ENCODE measurements around the gene CDC42BPA. TPM values are rescaled to one million over a fixed set of nuclear protein-coding genes. Genes with fewer than 3 reads are reported as not detected.

The CDC42BPA gene
- total and polyA plus RNA-seq, 2 of the 13 experiments (the other 11 are each of a cell fraction or from before 2014, with no cell fraction given) = 6.5 to 16.0 TPM

- TF ChIP-seq ZXDC (CRISPR knock-in tag; IDR thresholded peaks at IDR 0.05) (no peak), ZNF740 (CRISPR knock-in tag; IDR thresholded peaks at IDR 0.05) (no peak), TEAD2 (CRISPR knock-in tag; IDR thresholded peaks at IDR 0.05) (no peak), ZNF510 (CRISPR knock-in tag; IDR thresholded peaks at IDR 0.05; ENCODE audit: low read depth) (no peak)
Observed at GRCh38 chr1:226966683-226967082, 351.6 kb downstream of the CDC42BPA start (continued).

- 95% methylated on average over 16 of the region's 23 CpGs for WGBS (ENCODE audit: low lambda C conversion rate)
- intact Hi-C loops (cut with micrococcal nuclease; ENCODE audit: unreplicated experiment) = no loop called here
Observed at GRCh38 chr1:226965581-226966440, 352.5 kb downstream of the CDC42BPA start.

More at GRCh38 chr1:226965581-226966440, 352.5 kb downstream of the CDC42BPA start:
- CTCF ChIA-PET (ENCODE audit: low intra/inter-chr PET ratio, low total read pairs) = no interaction called here
- no peak overlapping the region for H3K27ac ChIP-seq (ENCODE audit: extremely low read length, insufficient read depth, low read length)
- H3K36me3 ChIP-seq (replicated peaks in 1 of 2; ENCODE audit: control insufficient read depth in 1 of 2, insufficient read depth in 2 of 2, low read length in 2 of 2) = peaks cover 22 to 53% of the 10 kb centered on the region in 2 experiments; a peak in 4 of 5 replicates
- peaks cover 37% of the 10 kb centered on the region for H3K79me2 ChIP-seq (ENCODE audit: insufficient read depth, low read length)
- in situ Hi-C loops (cut with HindIII; ENCODE audit: extremely low pct_ligation_motif_present, low pct_unique_long_range_greater_than_20kb) = no loop called here
- POLR2A ChIA-PET = no interaction called here
- H3K4me1 ChIP-seq (ENCODE audit: insufficient read depth, low read length) = peaks cover 24% of the 10 kb centered on the region
- no peak overlapping the region for H3K9ac ChIP-seq (ENCODE audit: insufficient read depth, low read depth, low read length)
- H3K4me2 ChIP-seq (ENCODE audit: low read depth, low read length) = no peak overlapping the region
- H3K27me3 ChIP-seq (ENCODE audit: control insufficient read depth in 1 of 2, insufficient read depth in 2 of 2, low read length in 2 of 2) = no peaks in the 10 kb centered on the region
- no TSS peak for BruUV-seq (replicated peaks)
- TF ChIP-seq CREB3 (CRISPR knock-in tag; IDR thresholded peaks at IDR 0.05) (no peak), ATF7 (IDR thresholded peaks at IDR 0.05) (no peak), ATF7 (CRISPR knock-in tag; IDR thresholded peaks at IDR 0.05) (no peak), SNRNP70 (IDR thresholded peaks at IDR 0.05; ENCODE audit: low read depth, low read length) (no peak), RORA (CRISPR knock-in tag; IDR thresholded peaks at IDR 0.05) (no peak), REST (IDR thresholded peaks at IDR 0.05; ENCODE audit: borderline replicate concordance in 1 of 2, low read depth in 1 of 2, low read length in 2 of 2) (no peak), RAD21 (CRISPR knock-in tag; IDR thresholded peaks at IDR 0.05) (no peak), RBFOX2 (IDR thresholded peaks at IDR 0.05; ENCODE audit: low read depth, low read length) (no peak), ZNF235 (CRISPR knock-in tag; IDR thresholded peaks at IDR 0.05; ENCODE audit: borderline replicate concordance) (no peak), ZNF124 (CRISPR knock-in tag; IDR thresholded peaks at IDR 0.05) (no peak), NFATC3 (CRISPR knock-in tag; IDR thresholded peaks at IDR 0.05) (no peak)
- DNase-seq (ENCODE audit: low spot score) (no peak), FAIRE-seq (no peak), ATAC-seq (no peak)
- no peak overlapping the region for H3K4me3 ChIP-seq (replicated peaks in 1 of 3; ENCODE audit: insufficient read depth in 1 of 3, low read depth in 2 of 3, low read length in 3 of 3)
- no peaks in the 10 kb centered on the region for H3K9me3 ChIP-seq (ENCODE audit: low read length)
- peaks cover 45% of the 10 kb centered on the region; the same call in 1 of the 2 replicates for H4K20me1 ChIP-seq (ENCODE audit: insufficient read depth, low read length)
- H2AFZ ChIP-seq (ENCODE audit: low read length) = no peak overlapping the region
